Stimulated activated CD8-positive, alpha-beta memory T cell treated with anti-CD3 and anti-CD28 coated beads, Interleukin-7, amount 100 ng/mL, for 4 hours (primary cell): ENCODE results near the gene IZUMO1.

Experiments
- DNase-seq, 2 donors: peaks; one replicate each; pipeline ENCODE4 v3.0.0-alpha.2; 2020; ENCODE audit warnings: low read depth in 2 of 2

The IZUMO1 gene

DNA sequence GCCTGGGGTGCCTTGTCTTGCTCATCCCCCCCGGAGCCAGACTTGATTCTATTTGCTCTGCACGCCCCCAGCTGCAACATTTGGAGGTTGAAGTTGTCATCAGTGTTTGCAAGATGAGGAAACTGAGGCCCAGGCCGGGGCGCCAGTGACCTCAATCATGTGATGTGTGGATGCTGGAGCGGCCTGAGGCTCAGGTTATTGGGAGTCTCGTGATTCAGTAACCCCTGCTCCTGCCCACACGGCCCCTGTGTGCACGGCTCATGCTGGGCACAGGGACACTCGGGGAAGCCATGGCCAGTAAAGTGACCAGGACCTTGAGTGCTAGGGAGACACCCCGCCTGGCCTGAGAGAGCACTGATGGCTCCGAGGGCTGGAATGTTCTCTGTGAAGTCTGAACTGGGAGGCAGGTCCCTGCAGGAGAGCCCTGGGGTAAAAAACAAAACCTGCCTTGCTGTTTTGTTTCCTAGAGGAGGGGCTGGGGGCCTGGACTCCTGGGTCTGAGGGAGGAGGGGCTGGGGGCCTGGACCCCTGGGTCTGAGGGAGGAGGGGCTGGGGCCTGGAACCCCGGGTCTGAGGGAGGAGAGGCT lies 10.5 kb upstream of the IZUMO1 start:
- no peak for DNase-seq

DNA sequence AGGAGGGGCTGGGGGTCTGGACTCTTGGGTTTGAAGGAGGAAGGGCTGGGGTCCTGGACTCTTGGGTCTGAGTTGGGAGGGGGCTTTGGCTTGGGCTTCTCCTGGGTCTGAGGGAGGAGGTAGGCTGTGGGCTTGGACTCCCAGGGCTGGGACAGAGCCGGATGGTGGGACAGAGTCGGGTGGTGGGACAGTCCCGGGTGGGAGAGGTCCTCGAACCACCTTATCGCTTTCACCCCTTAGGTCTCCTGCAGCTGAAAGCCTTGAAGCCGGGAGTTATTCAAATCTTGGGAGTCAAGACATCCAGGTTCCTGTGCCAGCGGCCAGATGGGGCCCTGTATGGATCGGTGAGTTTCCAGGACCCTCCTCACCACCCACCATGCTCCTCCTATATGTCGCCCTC lies 10.0 kb upstream of the IZUMO1 start:
- no peak for DNase-seq

DNA sequence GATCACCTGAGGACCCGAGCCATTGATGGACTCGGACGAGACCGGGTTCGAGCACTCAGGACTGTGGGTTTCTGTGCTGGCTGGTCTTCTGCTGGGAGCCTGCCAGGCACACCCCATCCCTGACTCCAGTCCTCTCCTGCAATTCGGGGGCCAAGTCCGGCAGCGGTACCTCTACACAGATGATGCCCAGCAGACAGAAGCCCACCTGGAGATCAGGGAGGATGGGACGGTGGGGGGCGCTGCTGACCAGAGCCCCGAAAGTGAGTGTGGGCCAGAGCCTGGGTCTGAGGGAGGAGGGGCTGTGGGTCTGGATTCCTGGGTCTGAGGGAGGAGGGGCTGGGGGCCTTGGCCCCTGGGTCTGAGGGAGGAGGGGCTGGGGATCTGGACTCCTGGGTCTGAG lies 9.5 kb upstream of the IZUMO1 start:
- DNase-seq: no peak

DNA sequence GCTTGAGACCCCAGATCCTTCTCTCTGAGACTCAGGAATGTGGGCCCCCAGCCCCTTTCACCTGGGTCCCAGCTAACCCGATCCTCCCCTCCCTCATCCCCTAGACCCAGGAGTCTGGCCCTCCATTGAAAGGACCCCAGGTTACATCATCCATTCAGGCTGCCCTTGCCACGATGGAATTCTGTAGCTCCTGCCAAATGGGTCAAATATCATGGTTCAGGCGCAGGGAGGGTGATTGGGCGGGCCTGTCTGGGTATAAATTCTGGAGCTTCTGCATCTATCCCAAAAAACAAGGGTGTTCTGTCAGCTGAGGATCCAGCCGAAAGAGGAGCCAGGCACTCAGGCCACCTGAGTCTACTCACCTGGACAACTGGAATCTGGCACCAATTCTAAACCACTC lies 9.1 kb upstream of the IZUMO1 start:
- DNase-seq: no peak

DNA sequence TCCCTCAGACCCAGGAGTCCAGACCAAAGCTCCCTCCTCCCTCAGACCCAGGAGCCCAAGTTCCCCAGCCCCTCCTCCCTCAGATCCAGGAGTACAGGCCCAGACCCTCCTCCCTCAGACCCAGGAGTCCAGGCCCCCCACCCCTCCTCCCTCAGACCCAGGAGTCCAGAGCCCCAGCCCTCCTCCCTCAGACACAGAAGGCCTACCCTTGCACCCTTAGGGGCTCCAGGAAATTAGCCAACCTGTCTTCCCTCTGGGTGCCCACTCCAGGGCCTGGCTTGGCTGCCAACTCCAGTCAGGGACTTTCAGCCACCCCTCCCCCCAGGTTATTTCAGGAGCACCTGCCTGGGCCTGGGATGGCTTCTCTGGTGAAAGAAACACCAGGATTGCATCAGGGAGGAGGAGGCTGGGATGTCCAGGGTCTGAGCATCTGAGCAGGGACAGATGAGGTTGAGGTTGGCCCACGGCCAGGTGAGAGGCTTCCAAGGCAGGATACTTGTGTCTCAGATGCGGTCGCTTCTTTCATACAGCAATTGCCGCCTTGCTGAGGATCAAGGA lies 8.5 kb upstream of the IZUMO1 start, which contains the start of gene FGF21:
TSS of gene FGF21 (plus strand) at position 441 of the 558 bp plus-strand sequence. CDS start 713 bp downstream, outside the sequence.
- DNase-seq: no peak

DNA sequence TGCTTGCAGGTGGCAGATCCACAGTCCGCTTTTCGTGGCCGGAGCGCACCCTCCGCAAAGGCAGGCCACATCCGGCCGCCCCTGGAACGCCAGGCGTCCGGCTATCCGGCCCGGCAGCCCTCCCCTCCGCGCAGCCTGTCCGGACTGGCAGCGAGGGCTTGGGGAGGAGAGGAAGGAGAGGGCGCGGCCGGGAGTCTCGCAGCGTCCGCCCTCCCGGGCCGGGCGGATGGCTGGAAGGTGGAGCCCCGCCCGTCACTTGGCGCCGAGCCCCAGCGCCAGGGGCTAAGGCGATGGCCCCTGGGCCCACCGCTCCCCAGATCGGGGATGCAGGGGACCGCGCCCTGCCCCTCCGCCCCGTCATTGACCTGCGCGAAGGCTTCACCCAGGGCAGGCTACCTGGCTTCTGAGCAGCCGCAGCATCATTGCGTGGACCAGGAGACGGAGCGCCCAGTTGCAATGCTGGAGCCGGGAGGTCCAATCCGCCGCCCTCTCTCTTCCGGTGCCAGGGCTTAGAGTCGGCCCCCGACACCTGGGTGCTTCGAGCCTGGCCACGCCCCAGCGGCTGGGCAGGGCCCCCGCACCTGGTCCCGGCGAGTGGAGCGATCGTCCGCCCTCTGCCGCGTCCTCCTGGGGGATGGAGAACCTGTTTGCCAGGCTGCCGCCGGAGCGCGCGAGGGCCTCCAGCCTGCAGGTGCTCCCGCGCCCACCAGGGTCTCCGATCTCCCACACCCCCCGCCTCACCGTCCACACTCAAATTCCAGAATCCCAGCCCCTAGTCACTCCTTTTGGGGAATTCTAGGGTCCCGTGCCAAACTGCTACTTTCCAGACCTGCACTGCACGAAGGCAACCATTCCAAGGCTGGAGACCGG lies 6.0 kb upstream of the IZUMO1 start, which contains the start of gene FUT1:
TSS of gene FUT1 (minus strand) at position 146 of the 870 bp plus-strand sequence. CDS start 1,360 bp downstream, outside the sequence.
- no peak for DNase-seq

DNA sequence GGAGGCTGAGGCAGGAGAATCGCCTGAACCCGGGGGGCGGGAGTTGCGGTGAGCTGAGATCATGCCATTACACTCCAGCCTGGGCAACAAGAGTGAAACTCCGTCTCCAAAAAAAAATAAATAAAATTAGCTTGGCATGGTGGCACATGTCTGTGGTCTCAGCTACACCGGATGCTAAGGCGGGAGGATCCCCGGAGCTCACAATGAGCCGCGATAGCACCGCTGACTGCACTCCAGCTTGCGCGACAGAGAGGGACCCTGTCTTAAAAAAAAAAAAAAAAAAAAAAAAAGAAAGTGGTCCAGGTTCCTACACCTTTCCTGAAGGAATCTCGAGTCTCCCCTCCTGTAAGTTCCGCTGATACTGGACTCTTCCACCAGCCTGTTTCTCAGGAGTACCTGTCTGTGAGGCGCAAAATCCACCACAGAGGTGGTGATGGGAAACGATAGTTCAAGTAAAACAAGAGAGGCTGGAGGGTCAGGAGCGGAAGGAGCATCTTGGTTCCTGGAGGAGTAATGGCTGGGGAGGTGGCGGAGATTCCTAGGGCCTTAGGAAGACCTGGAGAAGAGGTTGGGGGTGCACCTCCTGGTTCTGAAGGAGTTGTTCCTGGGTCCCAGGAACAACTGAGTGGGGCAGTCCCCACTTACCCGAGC lies 5.3 kb upstream of the IZUMO1 start:
- no peak for DNase-seq

DNA sequence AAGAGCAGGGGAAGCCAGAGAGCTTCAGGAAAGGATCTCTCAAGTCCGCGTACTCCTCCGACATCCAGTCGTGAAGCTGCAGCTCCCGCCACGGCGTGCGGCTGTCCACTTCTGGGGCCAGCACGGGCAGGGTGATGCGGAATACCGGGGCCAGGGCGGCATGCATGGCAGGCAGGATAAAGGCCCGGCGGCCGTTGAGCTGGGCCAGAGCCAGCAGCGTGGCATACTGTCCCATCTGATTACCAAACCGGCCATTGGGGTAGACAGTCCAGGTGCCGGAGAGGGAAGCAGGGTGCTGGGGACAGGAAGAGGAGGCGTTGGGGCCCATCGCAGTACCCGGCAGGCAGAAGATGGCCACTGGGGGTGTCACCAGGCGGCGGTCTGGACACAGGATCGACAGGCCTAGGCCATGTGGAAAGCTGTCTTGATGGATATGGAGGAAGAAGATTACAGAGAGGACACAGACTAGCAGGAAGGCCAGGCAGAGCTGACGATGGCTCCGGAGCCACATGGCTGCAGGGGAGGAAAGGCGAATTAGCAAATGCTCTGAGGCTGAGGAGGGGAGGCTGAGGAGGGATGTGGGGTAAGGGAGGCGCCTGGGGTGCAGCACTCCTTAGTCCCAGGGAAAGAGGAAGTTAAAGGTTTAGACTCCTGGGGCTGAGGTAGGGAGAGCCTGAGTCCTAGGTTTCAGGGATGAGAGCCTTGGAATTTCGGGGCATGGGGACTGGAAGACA lies 4.2 kb upstream of the IZUMO1 start:
- no peak for DNase-seq

DNA sequence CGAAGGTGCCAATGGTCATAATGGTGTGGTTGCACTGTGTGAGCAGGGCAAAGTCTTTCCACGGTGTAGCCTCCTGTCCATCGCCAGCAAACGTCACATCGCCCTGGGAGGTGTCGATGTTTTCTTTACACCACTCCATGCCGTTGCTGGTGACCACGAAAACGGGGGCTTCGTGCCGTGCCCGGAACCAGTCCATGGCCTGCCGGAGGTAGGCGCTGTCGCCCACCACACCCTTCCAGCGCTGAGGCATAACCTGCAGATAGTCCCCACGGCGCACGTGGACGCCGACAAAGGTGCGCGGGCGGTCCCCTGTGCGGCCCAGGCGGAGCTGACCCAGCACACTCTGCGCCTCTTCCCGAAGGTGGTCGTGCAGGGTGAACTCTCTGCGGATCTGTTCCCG lies 3.6 kb upstream of the IZUMO1 start:
- DNase-seq: no peak

DNA sequence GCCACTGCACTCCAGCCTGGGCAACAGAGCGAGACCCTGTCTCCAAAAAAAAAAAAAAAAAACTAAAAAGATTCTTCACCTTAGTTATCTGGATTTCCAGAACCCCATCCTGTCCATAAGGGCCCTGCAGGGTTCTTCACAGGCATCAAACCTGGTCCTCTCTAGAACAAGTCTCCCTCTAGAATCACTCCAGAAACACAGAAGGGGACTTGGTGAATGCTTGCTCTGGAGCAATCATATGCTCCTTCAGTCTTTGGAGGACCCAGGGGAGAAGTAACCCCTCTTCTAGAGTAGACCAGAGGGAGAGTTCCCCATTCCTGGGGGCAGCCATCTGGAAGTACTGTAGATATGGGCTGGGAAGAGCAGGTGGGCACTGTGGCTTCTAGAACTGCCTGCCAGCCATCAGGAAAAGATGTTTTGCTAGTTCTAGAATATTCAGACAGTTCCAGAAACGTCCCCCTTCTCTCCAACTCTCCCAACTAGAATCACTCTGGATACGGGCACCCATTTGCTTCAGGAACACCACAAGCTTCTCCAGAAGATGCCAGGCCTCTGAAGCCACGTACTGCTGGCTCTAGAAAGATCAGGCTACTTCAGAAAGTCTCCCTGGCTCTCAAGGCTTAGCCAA lies 3.0 kb upstream of the IZUMO1 start:
- DNase-seq: no peak

DNA sequence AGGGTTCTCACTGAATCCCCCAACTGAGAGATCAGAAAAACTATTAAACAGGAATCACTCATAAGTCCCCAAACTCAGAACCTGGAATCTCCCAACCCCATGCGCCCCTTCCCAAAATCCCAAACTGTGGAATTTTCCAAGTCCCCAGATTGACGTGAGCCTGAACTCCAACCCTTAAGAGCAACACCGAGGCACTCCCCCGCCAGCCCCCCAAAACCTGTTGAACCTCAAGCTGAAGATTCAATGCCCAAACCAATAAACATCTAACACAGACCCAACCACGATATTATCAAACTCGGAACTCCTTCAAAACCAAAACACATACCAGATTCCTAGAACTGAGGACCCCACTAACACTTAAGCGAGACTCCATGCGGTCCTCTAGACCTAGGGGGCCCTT lies 599 bp downstream of the IZUMO1 start:
- DNase-seq: no peak

DNA sequence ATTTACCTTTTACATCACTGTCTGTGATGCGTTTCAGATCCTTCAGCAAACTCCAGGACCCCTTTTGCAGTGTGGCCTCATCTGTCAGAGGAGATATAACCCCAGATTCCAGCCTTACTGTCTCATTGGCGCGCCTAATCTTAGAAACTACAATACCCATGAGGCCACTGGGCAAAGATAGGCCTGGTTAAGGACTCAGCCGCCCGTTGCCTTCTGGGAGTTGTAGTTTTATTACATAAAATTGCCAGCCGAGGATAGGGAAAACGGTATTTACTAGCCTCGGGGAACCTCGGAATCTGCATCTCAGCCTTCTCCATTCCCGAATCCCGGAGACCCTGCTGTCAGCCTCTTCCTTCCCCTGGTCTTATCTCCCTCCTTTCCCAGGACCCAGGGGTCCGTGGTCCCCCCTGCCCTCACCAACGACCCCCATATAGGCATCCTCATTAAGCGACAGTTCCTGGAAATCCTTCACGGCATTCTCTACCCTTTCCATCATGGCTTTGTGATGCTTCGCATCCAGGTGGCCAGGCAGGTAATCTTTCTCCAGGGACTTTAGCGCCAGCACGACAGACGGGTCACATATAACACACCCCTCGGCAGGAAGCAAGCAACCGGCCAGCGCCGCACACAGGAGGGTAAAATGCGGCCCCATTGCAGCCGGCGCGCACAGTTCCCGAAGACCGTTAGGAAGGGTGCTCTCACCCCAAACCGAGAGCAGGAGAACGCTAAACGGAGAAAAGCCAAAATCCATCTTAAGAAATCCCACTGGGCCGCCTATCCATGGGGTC lies 1.3 kb downstream of the IZUMO1 start:
- peak in 1 of 2 donors; percentile 27 for DNase-seq

DNA sequence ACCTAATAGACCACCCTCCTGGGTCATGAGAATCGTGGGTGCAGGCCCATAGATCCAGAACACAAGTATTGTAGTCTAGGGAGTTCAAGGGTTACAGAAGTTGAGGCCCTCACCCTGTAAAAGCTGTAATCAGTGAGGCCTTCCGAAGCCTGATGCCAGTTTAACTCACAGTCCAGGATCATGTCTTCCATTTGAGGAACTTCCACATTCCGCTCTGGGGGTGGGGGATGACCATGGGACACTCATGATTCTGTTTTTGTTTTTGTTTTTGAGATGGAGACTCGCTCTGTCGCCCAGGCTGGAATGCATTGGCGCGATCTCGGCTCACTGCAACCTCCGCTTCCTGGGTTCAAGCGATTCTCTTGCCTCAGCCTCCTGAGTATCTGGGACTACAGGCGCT lies 4.6 kb downstream of the IZUMO1 start:
- DNase-seq: no peak

DNA sequence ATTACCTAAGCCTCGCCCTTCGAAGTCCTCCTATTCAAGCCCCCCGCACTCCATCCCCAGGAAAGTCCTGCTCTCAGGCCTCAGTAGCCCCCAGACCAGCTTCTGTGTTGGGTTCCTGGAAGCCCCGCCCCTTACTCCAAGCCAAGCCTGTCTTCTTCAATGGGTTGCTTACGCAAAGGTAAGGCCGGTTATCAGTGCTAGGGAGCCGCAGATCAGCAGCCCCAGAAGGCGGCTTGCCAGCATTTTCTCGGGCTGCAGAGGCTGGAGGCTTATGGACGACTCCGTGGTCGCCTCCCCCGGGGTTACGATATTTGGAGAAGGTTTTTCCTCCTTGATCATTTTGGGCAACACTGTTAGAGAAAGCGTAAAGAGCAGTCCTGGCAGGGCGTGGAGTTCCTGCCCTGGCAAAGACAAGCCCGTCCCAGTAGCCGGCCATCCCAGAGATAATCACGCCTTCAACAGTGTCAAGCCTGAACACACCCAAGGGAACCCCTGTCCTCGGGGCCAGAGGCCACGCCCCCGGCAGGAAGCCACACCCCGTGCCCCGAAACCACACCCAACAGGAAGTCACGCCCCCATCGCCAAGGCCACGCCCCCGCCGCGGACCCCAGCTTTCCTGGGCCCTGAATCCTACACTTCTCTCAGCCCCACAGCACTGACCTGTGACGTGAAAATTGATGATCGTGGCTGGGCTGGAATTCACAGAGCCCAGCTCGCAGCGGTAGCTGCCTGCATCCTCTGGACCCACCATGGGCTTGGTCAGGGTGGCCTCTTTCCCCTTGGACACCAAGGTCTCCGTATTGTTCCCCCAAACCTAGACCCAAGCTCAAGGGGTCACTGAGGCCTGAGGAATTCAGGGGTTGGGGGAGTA lies 5.3 kb downstream of the IZUMO1 start:
- DNase-seq: no peak

DNA sequence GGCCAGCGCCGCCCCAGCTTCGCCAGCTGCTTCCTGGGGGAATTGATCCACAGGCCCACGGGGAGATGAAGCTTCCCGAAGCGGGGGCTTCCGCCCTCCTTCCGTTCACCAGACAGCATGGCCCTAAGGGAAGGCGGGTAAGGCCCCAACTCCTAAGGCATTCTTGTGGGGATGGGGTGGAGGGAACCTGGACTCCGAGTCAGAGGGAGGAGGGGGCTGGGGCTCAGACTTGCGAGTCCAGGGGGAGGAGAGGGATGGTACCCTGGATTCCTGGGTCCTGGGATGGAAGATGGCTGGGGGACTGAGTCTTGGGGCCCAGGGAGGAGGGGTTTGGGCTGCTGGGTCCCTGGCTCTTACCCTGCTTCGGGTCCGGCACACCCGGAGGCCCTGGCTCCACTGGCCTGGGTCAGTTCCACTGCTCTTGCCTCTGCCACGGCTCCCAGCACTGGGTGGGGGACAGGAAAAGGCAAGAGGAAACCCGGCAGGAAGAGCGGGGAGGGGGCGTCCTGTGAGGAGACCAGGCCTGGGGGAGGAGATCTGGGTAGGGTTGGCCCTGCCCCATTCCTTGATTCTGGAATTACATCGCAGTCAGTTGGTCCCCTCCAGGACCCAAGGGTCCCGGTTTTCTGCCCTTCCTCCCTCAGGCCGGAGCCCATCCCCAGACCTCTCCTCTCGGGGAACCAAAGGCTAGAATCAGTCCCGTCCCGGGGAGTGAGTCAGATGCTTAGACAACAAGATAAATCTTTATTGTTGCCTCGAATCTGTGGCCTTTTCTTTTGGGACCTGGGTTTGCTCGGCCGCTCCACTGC lies 6.3 kb downstream of the IZUMO1 start, which contains the start of gene RASIP1:
TSS of gene RASIP1 (minus strand) at position 447 of the 809 bp plus-strand sequence. CDS start at position 119, 328 bp downstream.
- no peak for DNase-seq

DNA sequence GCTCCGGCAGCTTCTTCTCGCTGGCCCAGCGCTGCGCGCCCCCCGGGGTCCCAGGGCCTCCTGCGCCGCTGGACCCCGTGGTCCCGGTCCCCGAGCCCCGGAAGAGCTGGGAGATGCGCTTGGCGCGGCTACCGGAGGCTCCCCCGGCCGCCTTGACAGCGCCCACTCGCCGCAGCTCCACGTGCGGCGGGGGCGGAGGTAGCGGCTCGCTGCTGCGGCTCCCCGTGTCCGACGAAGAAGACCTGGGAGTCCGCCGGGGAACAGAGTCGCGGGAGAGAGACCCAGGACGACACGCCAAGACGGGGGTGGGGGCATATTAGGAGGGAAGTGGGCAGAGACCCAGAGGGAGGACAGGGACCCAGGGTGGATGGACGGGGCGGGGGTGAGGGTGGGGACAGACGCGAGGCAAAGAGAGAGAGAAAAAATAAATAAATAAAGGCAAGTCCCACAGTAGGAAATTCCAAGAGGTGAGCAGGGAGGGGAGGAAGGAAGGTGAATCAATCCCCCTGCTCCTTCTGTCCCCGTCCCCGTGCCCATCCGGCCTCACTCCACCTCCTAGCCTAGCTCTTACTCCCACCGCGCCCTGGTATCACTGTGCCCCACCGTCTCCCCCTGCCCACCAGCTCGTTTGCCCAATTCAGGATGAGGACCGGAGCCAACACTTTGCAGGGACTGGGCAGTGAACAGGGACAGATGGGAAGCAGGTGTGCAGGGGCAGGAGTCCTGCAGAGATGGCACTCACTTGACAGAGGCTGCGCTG lies 7.1 kb downstream of the IZUMO1 start:
- DNase-seq: no peak

DNA sequence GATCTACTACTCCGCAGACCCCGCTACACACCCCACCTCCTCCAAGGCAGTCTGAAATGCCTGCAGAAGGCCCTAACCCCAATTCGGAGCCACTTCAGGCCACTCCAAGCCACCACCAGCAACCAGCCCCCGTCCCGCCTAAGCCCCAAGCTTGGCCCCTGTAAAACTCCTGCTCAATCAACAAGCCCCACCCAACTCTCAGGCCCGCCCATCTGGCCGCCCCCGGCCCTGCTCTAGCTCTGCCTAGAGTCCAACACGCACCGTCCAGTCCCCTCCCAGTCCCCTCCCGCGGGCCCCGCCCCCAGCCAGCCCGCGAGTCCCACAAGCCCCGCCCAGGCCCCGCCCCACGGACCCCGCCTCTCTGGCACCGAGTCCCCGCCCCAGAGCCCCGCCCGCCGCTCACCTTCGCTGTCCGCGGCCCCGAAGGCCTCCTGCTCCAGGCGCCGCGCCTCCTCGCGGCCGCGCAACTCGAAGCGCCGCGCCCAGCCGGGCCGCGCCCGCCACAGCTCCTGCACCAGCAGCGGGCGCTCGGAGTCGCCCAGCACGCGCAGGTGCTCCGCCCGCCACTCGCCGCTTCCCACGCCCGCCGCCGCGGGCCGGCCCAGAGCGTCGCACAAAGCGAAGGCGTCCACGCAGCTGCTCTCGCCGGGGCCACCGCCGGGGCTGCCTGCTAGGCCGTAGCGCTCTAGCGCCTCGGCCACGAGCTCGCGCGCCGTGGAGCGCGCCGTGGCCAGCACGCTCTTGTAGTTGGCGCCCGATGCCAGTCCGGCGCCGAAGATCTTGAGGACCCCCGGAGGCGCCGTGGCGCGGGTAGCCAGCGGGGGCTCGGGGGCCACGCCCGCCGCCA lies 7.9 kb downstream of the IZUMO1 start:
- peak; percentile 73 to 86 for DNase-seq
